ENCODE results near the gene CKMT2.

The CKMT2 gene

DNA sequence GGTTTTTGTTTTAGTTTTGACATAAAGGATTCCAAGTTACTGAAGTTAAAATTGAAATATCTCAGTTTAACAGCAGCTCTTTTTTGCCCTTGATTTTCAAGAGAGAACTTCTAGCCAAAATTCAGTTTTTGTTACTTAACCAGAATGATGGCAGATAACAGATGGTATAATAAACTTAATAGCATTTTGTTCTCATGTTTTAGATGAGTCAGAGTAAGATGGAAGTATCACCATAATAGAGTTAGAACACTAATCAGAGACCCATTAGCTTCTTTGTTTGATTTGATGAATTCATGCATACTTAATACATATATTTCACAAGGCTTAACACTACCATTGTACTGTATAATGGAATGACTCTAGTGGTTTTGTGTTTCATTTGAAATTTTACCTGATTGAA, 80.2 kb downstream of the CKMT2 start:
- DNase-seq = no peak

DNA sequence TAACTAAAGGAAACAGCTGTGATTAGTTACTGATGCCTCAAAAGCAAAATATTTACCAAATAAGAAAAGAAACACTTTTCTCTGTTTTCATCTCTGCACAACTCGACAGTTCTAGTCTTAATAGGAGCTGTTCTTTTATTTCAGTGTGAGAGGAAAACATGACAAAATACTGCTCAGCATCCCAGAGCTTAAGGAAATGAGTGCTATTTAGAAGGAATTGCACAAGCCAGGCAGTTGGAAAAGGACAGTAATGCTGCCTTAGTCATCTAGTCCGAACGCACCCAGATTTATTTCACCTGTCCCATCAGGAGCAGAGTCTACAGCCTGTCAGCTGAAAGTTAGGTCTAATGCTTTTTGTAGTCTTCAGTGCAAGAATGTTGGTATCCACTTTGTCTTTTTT, 80.6 kb downstream of the CKMT2 start:
- DNase-seq = no peak

- no peak for DNase-seq
These were observed 81.5 kb downstream of the CKMT2 start for GRCh38 chr5:81314581-81314980.

DNA sequence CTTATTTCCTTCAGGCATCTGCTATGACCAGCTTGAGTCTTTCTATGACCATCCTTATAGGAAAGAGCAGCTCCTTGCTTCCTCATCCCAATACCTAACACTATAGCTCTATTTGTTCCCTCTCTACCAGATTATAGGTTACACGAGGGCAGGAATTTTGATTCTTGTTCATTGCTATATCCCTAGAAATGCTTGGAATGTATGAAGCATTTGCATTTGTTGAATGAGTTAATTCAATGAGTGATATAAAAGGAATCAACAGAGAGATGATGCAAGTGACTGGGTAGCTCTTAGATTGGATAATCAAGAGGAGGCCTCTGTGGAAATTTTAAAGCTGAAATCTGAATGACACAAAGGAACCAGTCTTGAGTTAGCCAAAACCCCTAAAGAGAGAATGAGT, 82.2 kb downstream of the CKMT2 start:
- DNase-seq = no peak

DNA sequence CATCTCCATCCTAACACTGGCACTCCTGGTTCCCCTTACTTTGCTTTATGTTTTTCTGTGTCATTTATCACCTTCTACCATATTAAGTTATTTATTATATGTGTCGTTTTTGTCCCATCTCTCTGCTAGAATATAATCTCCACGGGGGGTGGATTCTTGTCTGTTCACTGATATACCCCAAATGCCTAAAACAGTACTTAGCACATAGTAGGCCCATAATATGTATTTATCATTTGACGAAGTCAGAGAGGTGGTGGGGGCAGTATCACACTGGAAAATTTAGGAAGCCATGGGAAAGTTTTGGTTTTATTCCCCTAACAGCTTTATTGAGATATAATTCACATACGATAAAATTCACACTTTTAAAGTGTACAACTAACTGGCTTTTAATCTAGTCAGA, 82.7 kb downstream of the CKMT2 start:
- no peak for DNase-seq
